Upper lobe of left lung (tissue), 6 donors: ENCODE data around the gene NCF1. TPM values are rescaled to one million over a fixed set of nuclear protein-coding genes. Genes with fewer than 3 reads are reported as not detected.
A peak's percentile ranks its signal among the peaks of the same experiment; 100 is the strongest.
"Not testable (repeated sequence)": the region's sequence is repeated elsewhere in the genome, so short reads cannot be mapped to it uniquely, and the experiment has no call there.

Experiments used
- ATAC-seq, 2 donors: fragments of 200-7000 bp; cut with Tn5 transposase; one replicate each; pipeline ENCODE4 v1.9.1; 2022; ENCODE audit warnings: mild to moderate bottlenecking in 2 of 2, moderate library complexity in 2 of 2; ENCODE audit not compliant: low FRiP score in 2 of 2
- DNase-seq, 2 donors: peaks; one replicate each; pipeline ENCODE4 v3.0.0-alpha.2; 2019 to 2020
- H3K27ac ChIP-seq, 4 donors: fragments of 200-600 bp; sonication (generic); one replicate each; pipeline ENCODE4 v1.5.1; 2016 to 2019
- H3K27me3 ChIP-seq, 4 donors: fragments of 200-600 bp; sonication (generic); one replicate each; pipeline ENCODE4 v1.5.1; 2017 to 2019
- H3K36me3 ChIP-seq, 4 donors: fragments of 200-600 bp; sonication (generic); one replicate each; pipeline ENCODE4 v1.5.1; 2016 to 2019
- H3K4me1 ChIP-seq, 4 donors: fragments of 200-600 bp; sonication (generic); one replicate each; pipeline ENCODE4 v1.5.1; 2018 to 2019
- H3K4me3 ChIP-seq, 4 donors: fragments of 200-600 bp; sonication (generic); one replicate each; pipeline ENCODE4 v1.5.1; 2017 to 2019; ENCODE audit warnings: mild to moderate bottlenecking in 2 of 4, moderate library complexity in 1 of 4
- H3K9me3 ChIP-seq, 4 donors: fragments of 200-600 bp; sonication (generic); one replicate each; pipeline ENCODE4 v1.5.1; 2018 to 2019
- WGBS, 2 donors: methylation state at CpG; one replicate each; pipeline ENCODE4 v1.1.5; 2017 to 2018; 5-methylcytosine and 5-hydroxymethylcytosine counted together
- total RNA-seq, 6 donors: library from RNA; depleted of rRNA in 4 of 6; stranded (reverse); fragments of >200 nt in 4 of 6; gene quantifications; one replicate each; pipeline versions ENCODE4 v1.1.0 to v1.2.1, GENCODE V29; 2016 to 2021
- donor health status: DM: no; HTN: no; CAD: no; lungs with moderate emphysema.
- donor health status: DM: no; HTN: yes; CAD: no; lungs with severe emphysema.

NCF1 gene
- total RNA-seq, 6 donors from 2014 or later: 6.1 to 61.8 (median 37.2) TPM

DNA sequence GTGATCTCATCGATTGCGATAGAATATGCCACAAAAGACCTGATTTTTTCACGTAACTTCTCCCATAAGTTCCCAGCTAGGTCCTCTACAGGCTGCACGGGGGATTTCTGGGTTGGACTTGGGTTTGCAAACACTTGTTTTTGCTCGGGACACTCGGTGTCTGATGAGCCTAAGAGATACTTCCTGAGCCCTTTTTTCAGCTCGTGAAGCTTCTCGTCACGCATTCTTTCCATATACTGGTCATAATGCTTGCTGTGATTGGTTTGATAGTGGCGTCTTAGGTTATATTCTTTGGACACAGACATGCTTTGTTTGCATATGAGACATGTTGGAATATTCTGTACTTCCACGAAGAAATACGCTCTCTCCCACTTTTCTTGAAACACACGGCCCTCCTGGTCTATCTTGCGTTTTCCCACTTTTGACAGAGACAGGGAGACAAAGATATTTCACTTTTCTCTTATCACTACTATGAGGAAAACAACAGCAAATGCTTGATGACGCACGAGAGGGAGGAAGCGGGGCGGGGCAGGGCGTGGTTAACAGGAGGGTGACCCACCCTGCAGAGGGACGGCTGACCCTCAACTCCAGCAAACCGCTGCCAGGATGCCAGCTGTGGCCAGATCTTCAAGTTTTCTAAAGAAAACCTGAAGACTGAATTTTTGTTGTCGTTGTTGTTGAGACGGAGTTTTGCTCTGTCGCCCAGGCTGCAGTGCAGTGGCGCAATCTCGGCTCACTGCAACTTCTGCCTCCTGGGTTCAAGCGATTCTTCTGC, 24.2 kb downstream of the NCF1 start:
- WGBS, 2 donors: 96% methylated on average over 6 of the region's 27 CpGs; no CpG with 5 or more reads in 1 of the 2 donors
- H3K27me3 ChIP-seq, DNase-seq: not testable (repeated sequence)

GRCh38 chr7:74798644-74799043, 24.8 kb downstream of the NCF1 start:
- H3K27ac ChIP-seq, H3K27me3 ChIP-seq, H3K36me3 ChIP-seq, H3K4me3 ChIP-seq, DNase-seq, H3K9me3 ChIP-seq, ATAC-seq, H3K4me1 ChIP-seq: not testable (repeated sequence)
- WGBS, 2 donors: 71 to 85% methylated on average over 1 of the region's 4 CpGs

More for the DNA sequence above, 24.2 kb downstream of the NCF1 start:
- H3K9me3 ChIP-seq, H3K36me3 ChIP-seq, ATAC-seq, H3K4me1 ChIP-seq, H3K4me3 ChIP-seq, H3K27ac ChIP-seq: not testable (repeated sequence)

- not testable (repeated sequence) for H3K9me3 ChIP-seq, ATAC-seq, H3K27ac ChIP-seq, DNase-seq, H3K4me3 ChIP-seq, H3K4me1 ChIP-seq, H3K27me3 ChIP-seq, H3K36me3 ChIP-seq
- no CpG with 5 or more reads among the region's 3 CpGs for WGBS, 2 donors
These were observed 42.1 kb downstream of the NCF1 start for GRCh38 chr7:74815882-74816281.

- no CpG with 5 or more reads among the region's 23 CpGs for WGBS, 2 donors
- H3K4me3 ChIP-seq, DNase-seq, H3K27me3 ChIP-seq, H3K36me3 ChIP-seq, H3K9me3 ChIP-seq, H3K27ac ChIP-seq, H3K4me1 ChIP-seq: not testable (repeated sequence)
- ATAC-seq: peak; percentile 80 to 94
These were observed 46.5 kb downstream of the NCF1 start for GRCh38 chr7:74820146-74820805.

GRCh38 chr7:74821259-74821658, 47.4 kb downstream of the NCF1 start:
- ATAC-seq: peak in 1 of 2 donors; percentile 22
- H3K36me3 ChIP-seq, H3K27me3 ChIP-seq, H3K27ac ChIP-seq, H3K4me3 ChIP-seq, H3K9me3 ChIP-seq, DNase-seq, H3K4me1 ChIP-seq: not testable (repeated sequence)
- no CpG with 5 or more reads among the region's 5 CpGs for WGBS, 2 donors

DNA sequence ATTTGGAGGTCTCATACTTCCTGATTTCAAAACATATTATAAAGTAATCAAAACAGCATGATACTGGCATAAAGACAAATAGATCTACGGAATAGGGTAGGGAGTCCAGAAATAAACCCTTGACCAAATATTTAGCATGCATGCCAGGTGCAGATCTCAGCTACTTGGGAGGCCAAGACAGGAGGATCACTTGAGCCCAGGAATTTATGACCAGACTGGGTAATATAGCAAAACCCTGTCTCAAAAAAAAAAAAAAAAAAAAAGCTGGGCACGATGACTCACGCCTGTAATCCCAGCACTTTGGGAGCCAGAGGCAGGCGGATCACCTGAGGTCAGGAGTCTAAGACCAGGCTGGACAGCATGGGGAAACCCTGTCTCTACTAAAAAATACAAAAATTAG, 56.1 kb downstream of the NCF1 start:
- not testable (repeated sequence) for H3K27me3 ChIP-seq, ATAC-seq, H3K27ac ChIP-seq, H3K4me3 ChIP-seq, H3K9me3 ChIP-seq, H3K36me3 ChIP-seq, H3K4me1 ChIP-seq, DNase-seq
- 60 to 67% methylated on average over 1 to 4 of the region's 4 CpGs for WGBS, 2 donors

DNA sequence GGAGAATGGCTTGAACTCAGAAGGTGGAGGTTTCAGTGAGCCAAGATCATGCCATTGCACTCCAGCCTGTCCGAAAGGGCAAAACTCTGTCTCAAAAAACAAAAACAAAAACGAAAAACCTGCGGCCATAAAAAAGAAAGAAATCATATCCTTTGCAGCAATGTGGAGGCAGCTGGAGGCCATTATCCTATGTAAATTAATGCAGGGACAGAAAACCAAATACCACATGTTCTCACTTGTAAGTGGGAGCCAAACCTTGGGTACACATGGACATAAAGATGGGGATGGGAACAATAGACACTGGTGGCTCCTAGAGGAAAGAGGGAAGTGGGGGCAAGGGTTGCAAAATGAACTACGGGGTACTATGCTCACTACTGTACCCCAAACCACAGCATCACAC, 56.6 kb downstream of the NCF1 start:
- DNase-seq, ATAC-seq: not testable (repeated sequence)
- WGBS, 2 donors: 80% methylated on average over 2 of the region's 4 CpGs; no CpG with 5 or more reads in 1 of the 2 donors

More for the DNA sequence above, 56.6 kb downstream of the NCF1 start:
- H3K4me3 ChIP-seq, H3K27ac ChIP-seq, H3K9me3 ChIP-seq, H3K36me3 ChIP-seq, H3K27me3 ChIP-seq, H3K4me1 ChIP-seq: not testable (repeated sequence)

Other genes with a start within 250 kb of the NCF1 start
- 100 to 1,000 TPM; 138 to 506 (median 219) TPM for gene GTF2I, start 116.3 kb upstream of the NCF1 start, total RNA-seq
- gene GTF2IRD2, start 77.6 kb downstream of the NCF1 start, total RNA-seq: 10 to 100 TPM; 17.1 to 55.5 (median 19.8) TPM
- gene CASTOR2, start 190.7 kb downstream of the NCF1 start, total RNA-seq: 10 to 100 TPM in 3 of 6 donors, 1 to 10 TPM in 3; 1.0 to 19.8 (median 11.3) TPM